Calu3 (cell line): ENCODE data around the gene NRTN. TPM values are rescaled to one million over a fixed set of nuclear protein-coding genes. Genes with fewer than 3 reads are reported as not detected.

ENCODE experiments used
- BruUV-seq: library from RNA; stranded (reverse); fragments of 400-500 nt; replicated peaks from 2 replicates; lab custom pipeline; 2021; lab: Mats Ljungman, UMichigan
- CTCF ChIA-PET: fragments of 300-600 bp; sonication (Branson Sonifier 250); formaldehyde crosslinking; loops from one replicate; lab custom pipeline; 2022; ENCODE audit warnings: antibody characterized with exemption; lab: Charles Lee
- DNase-seq: peaks from one replicate; pipeline ENCODE4 v3.0.0; 2022
- H3K27ac Mint-ChIP-seq: one replicate; pipeline ENCODE4 v1.8.0; 2022; ENCODE audit warnings: mixed read lengths; ENCODE audit not compliant: unreplicated experiment
- H3K27me3 Mint-ChIP-seq: one replicate; pipeline ENCODE4 v1.8.0; 2022; ENCODE audit warnings: mixed read lengths; ENCODE audit not compliant: unreplicated experiment
- H3K36me3 Mint-ChIP-seq: one replicate; pipeline ENCODE4 v1.8.0; 2022; ENCODE audit warnings: mild to moderate bottlenecking, moderate library complexity, mixed read lengths; ENCODE audit not compliant: insufficient read depth, unreplicated experiment
- H3K4me1 Mint-ChIP-seq: one replicate; pipeline ENCODE4 v1.8.0; 2022; ENCODE audit warnings: mild to moderate bottlenecking, low read depth, mixed read lengths; ENCODE audit not compliant: unreplicated experiment
- H3K4me3 Mint-ChIP-seq: one replicate; pipeline ENCODE4 v1.8.0; 2022; ENCODE audit warnings: mild to moderate bottlenecking, low read depth, moderate library complexity, mixed read lengths; ENCODE audit not compliant: unreplicated experiment
- H3K9me3 Mint-ChIP-seq: one replicate; pipeline ENCODE4 v1.8.0; 2022; ENCODE audit warnings: low read depth, mixed read lengths; ENCODE audit not compliant: unreplicated experiment
- CTCF ChIP-seq: fragments of 200-600 bp; IDR thresholded peaks from one replicate; pipeline ENCODE4 v1.8.0; 2022; ENCODE audit warnings: antibody characterized with exemption; ENCODE audit not compliant: unreplicated experiment
- intact Hi-C: fragments of 100-400 bp; cut with micrococcal nuclease; formaldehyde crosslinking; loops from one replicate; pipeline ENCODE4 v1.10.0; 2022; ENCODE audit not compliant: unreplicated experiment
- total RNA-seq: library from RNA; stranded (reverse); gene quantifications from 2 replicates; pipeline ENCODE4 v1.2.3, GENCODE V29; 2022

NRTN gene
- total RNA-seq, 1 experiment from 2014 or later, result 5.4 TPM

DNA sequence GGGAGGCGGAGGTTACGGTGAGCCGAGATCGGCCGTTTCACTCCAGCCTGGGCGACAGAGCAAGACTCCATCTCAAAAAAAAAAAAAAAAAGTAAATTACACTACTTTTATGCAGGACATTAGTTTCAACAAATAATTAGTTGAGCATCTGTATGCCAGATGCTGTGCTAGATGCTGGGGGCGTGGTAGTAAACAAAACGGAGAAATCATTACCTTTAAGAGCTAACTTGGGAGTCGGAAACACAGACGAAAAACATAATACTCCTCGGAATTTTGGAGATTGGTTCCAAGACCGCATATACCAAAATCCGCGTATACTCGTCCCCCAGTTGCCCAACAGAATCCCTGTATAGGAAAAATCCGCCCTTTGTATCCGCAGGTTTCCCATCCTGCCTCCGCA is 12.6 kb upstream of the NRTN start:
- Mint-ChIP-seq H3K27ac (no peak overlapping the region), H3K4me1 (no peaks in the 10 kb centered on the region), H3K9me3 (no peaks in the 10 kb centered on the region), H3K27me3 (no peaks in the 10 kb centered on the region), H3K36me3 (peaks cover 34% of the 10 kb centered on the region), H3K4me3 (no peak overlapping the region)
- no peak for DNase-seq
- CTCF ChIA-PET, result no interaction called here
- intact Hi-C loops, result no loop called here
- TF ChIP-seq CTCF, result no peak
- BruUV-seq, result no TSS peak

DNA sequence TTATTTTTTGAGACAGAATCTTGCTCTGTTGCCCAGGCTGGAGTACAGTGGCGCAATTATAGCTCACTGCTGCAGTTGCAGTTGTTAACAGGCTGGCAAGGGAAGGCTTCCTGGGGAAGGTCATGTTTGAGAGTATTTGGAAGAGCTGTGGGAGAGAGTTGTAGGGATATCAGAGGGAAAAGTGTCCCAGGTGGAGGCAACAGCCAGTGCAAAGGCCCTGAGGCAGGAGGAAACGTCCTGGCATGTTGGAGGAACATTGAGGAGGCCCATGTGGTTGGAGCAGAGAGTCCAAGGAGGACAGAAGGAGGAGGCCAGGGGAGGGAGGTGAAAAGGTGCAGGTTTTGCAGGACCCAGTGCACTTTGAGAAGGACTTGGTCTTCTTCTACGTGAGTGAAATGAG is 11.7 kb upstream of the NRTN start:
- Mint-ChIP-seq H3K27ac (no peak overlapping the region), H3K4me3 (no peak overlapping the region), H3K36me3 (peaks cover 33% of the 10 kb centered on the region), H3K27me3 (no peaks in the 10 kb centered on the region), H3K9me3 (no peaks in the 10 kb centered on the region), H3K4me1 (no peaks in the 10 kb centered on the region)
- CTCF ChIA-PET, result no interaction called here
- no TSS peak for BruUV-seq
- intact Hi-C loops, result no loop called here
- no peak for DNase-seq
- no peak for TF ChIP-seq CTCF

DNA sequence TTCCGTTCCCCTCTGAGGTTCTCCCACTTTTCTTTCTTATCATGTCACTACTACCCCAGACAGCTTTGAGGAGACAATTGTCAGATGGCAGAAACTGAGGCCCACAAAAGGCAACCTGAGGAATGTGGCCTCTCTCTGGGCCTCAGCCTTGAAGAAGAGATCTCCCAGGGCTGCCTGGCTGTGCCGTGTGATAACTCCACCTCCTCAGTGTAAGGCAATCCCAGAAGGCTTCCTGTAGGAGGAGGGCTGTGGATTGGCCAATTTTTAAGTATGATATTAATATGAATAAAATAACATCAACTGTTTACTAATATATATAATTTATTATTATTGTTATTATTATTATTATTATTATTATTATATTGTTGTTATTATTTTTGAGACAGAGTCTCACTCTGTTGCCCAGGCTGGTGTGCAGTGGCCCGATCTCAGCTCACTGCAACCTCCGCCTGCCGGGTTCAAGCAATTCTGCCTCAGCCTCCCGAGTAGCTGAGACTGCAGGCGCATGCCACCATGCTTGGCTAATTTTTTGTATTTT is 9.4 kb upstream of the NRTN start:
- no peaks in the 10 kb centered on the region for H3K4me1 Mint-ChIP-seq
- no TSS peak for BruUV-seq
- no peak for TF ChIP-seq CTCF
- H3K4me3 Mint-ChIP-seq, result no peak overlapping the region
- no peaks in the 10 kb centered on the region for H3K9me3 Mint-ChIP-seq
- no peak for DNase-seq
- H3K36me3 Mint-ChIP-seq, result peaks cover 13% of the 10 kb centered on the region
- CTCF ChIA-PET, result no interaction called here
- intact Hi-C loops, result no loop called here
- peaks cover 14% of the 10 kb centered on the region for H3K27me3 Mint-ChIP-seq
- no peak overlapping the region for H3K27ac Mint-ChIP-seq

DNA sequence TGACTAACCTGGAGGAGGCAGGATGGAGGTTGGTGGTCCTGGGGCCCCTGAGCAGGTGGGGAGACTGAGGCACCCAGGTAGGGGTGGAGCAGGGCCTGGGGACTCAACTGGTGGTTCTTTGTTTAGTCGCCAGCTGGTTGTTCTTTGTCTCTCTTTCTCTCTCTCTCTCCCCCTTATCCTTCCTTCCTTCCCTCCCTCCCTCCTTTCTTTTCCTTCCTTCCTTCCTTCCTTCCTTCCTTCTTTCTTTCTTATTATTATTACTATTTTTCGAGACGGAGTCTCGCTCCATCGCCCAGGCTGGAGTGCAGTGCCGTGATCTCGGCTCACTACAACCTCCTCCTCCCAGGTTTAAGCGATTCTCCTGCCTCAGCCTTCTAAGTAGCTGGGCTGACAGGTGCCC is 6.6 kb upstream of the NRTN start:
- peaks cover under 1% of the 10 kb centered on the region for H3K36me3 Mint-ChIP-seq
- BruUV-seq, result no TSS peak
- H3K4me1 Mint-ChIP-seq, result no peaks in the 10 kb centered on the region
- no peak overlapping the region for H3K27ac Mint-ChIP-seq
- peaks cover 34% of the 10 kb centered on the region for H3K27me3 Mint-ChIP-seq
- CTCF ChIA-PET, result no interaction called here
- no peak for TF ChIP-seq CTCF
- intact Hi-C loops, result no loop called here
- no peaks in the 10 kb centered on the region for H3K9me3 Mint-ChIP-seq
- no peak overlapping the region for H3K4me3 Mint-ChIP-seq
- DNase-seq, result no peak
